Astrocyte (in vitro differentiated cells and primary cell): ENCODE measurements around the gene QSOX2. TPM values are rescaled to one million over a fixed set of nuclear protein-coding genes. Genes with fewer than 3 reads are reported as not detected.

Experiments used
- DNase-seq: peaks from one replicate; pipeline ENCODE4 v3.0.0-alpha.2; 2010; ENCODE audit warnings: low read depth
- FAIRE-seq: peaks from 2 replicates; lab custom pipeline; 2011; peaks lifted over from hg19 to GRCh38; lab: Jason Lieb, UNC
- H2AFZ ChIP-seq: 2 replicates; pipeline ENCODE4 v1.6.0; 2012; ENCODE audit warnings: low read depth, low read length, inconsistent platforms
- H3K27ac ChIP-seq: 2 replicates; pipeline ENCODE4 v1.5.1; 2011; ENCODE audit warnings: low read depth, low read length, inconsistent platforms
- H3K27me3 ChIP-seq: 2 replicates; pipeline ENCODE4 v1.6.0; 2011; ENCODE audit warnings: low read length, inconsistent platforms; ENCODE audit not compliant: insufficient read depth
- H3K36me3 ChIP-seq: 2 replicates; pipeline ENCODE4 v1.5.1; 2011; ENCODE audit warnings: low read length, inconsistent platforms; ENCODE audit not compliant: insufficient read depth
- H3K4me1 ChIP-seq: 2 replicates; pipeline ENCODE4 v1.5.1; 2011; ENCODE audit warnings: low read length, inconsistent platforms; ENCODE audit not compliant: insufficient read depth
- H3K4me2 ChIP-seq: 2 replicates; pipeline ENCODE4 v1.6.0; 2012; ENCODE audit warnings: low read length, inconsistent platforms
- H3K4me3 ChIP-seq: 2 replicates; pipeline ENCODE4 v1.5.1; 2011; ENCODE audit warnings: low read depth, mild to moderate bottlenecking, low read length, inconsistent platforms; ENCODE audit not compliant: insufficient read depth
- H3K79me2 ChIP-seq: 2 replicates; pipeline ENCODE4 v1.6.0; 2012; ENCODE audit warnings: mild to moderate bottlenecking, low read length, inconsistent platforms; ENCODE audit not compliant: insufficient read depth
- H3K9ac ChIP-seq: 2 replicates; pipeline ENCODE4 v1.6.0; 2012; ENCODE audit warnings: mild to moderate bottlenecking, low read length, inconsistent platforms
- H3K9me3 ChIP-seq: 2 replicates; pipeline ENCODE4 v1.5.1; 2012; ENCODE audit warnings: low read depth, mild to moderate bottlenecking, low read length, inconsistent platforms; ENCODE audit not compliant: insufficient read depth
- H4K20me1 ChIP-seq: 2 replicates; pipeline ENCODE4 v1.6.0; 2012; ENCODE audit warnings: low read length, inconsistent platforms; ENCODE audit not compliant: insufficient read depth
- H3K27ac Mint-ChIP-seq: one replicate; pipeline ENCODE4 v1.8.0; 2021; ENCODE audit warnings: mild to moderate bottlenecking, mixed read lengths; ENCODE audit not compliant: unreplicated experiment
- H3K27me3 Mint-ChIP-seq: one replicate; pipeline ENCODE4 v1.8.0; 2021; ENCODE audit warnings: low read depth, mixed read lengths; ENCODE audit not compliant: unreplicated experiment
- H3K36me3 Mint-ChIP-seq: one replicate; pipeline ENCODE4 v1.8.0; 2021; ENCODE audit warnings: low read depth, mixed read lengths; ENCODE audit not compliant: unreplicated experiment
- H3K4me1 Mint-ChIP-seq: one replicate; pipeline ENCODE4 v1.8.0; 2021; ENCODE audit warnings: low read depth, mixed read lengths; ENCODE audit not compliant: unreplicated experiment
- H3K4me3 Mint-ChIP-seq: one replicate; pipeline ENCODE4 v1.8.0; 2021; ENCODE audit warnings: mild to moderate bottlenecking, moderate library complexity, mixed read lengths; ENCODE audit not compliant: unreplicated experiment
- H3K9me3 Mint-ChIP-seq: one replicate; pipeline ENCODE4 v1.8.0; 2021; ENCODE audit warnings: mild to moderate bottlenecking, mixed read lengths; ENCODE audit not compliant: unreplicated experiment
- EZH2 ChIP-seq: IDR thresholded peaks from 2 replicates; pipeline ENCODE4 v1.6.1; 2012; ENCODE audit warnings: mild to moderate bottlenecking, low read length, inconsistent platforms; ENCODE audit not compliant: insufficient read depth
- total RNA-seq: library from RNA; stranded (reverse); gene quantifications from 2 replicates; pipeline ENCODE4 v1.2.1, GENCODE V29; 2021
- TF ChIP-seq, protein P1 (sequence below): IDR thresholded peaks from 2 replicates; pipeline ENCODE4 v1.5.1; 2011; ENCODE audit warnings: low read depth, mild to moderate bottlenecking, inconsistent platforms, low read length, moderate library complexity; ENCODE audit not compliant: insufficient read depth

QSOX2 gene
- total RNA-seq, 1 donor from 2014 or later = 20.4 TPM

- Histone ChIP-seq H3K79me2 (peaks cover 10% of the 10 kb centered on the region), H3K36me3 (no peaks in the 10 kb centered on the region), H3K4me2 (no peak overlapping the region), H3K27me3 (no peaks in the 10 kb centered on the region), H3K9me3 (no peaks in the 10 kb centered on the region), H3K4me3 (no peak overlapping the region), H3K9ac (no peak overlapping the region), H4K20me1 (peaks cover 78% of the 10 kb centered on the region), H3K27ac (no peak overlapping the region), H3K4me1 (peaks cover 13% of the 10 kb centered on the region), H2AFZ (no peak overlapping the region)
- Mint-ChIP-seq H3K27me3 (no peaks in the 10 kb centered on the region), H3K9me3 (no peaks in the 10 kb centered on the region), H3K4me3 (no peak overlapping the region), H3K27ac (no peak overlapping the region), H3K4me1 (peaks cover 8% of the 10 kb centered on the region), H3K36me3 (peaks cover 15% of the 10 kb centered on the region)
- FAIRE-seq (no peak), DNase-seq (no peak)
- TF ChIP-seq, protein P1, sequence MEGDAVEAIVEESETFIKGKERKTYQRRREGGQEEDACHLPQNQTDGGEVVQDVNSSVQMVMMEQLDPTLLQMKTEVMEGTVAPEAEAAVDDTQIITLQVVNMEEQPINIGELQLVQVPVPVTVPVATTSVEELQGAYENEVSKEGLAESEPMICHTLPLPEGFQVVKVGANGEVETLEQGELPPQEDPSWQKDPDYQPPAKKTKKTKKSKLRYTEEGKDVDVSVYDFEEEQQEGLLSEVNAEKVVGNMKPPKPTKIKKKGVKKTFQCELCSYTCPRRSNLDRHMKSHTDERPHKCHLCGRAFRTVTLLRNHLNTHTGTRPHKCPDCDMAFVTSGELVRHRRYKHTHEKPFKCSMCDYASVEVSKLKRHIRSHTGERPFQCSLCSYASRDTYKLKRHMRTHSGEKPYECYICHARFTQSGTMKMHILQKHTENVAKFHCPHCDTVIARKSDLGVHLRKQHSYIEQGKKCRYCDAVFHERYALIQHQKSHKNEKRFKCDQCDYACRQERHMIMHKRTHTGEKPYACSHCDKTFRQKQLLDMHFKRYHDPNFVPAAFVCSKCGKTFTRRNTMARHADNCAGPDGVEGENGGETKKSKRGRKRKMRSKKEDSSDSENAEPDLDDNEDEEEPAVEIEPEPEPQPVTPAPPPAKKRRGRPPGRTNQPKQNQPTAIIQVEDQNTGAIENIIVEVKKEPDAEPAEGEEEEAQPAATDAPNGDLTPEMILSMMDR = no peak
- TF ChIP-seq EZH2 = no peak
Observed at GRCh38 chr9:136222166-136222905, 23.3 kb downstream of the QSOX2 start.

GRCh38 chr9:136220017-136220729 is 25.4 kb downstream of the QSOX2 start:
- Histone ChIP-seq H3K36me3 (no peaks in the 10 kb centered on the region), H2AFZ (no peak overlapping the region), H3K4me2 (peak overlapping the region; percentile 53), H3K27ac (no peak overlapping the region), H3K79me2 (no peaks in the 10 kb centered on the region), H4K20me1 (peaks cover 66% of the 10 kb centered on the region), H3K4me3 (no peak overlapping the region), H3K27me3 (no peaks in the 10 kb centered on the region), H3K4me1 (peaks cover 13% of the 10 kb centered on the region), H3K9ac (no peak overlapping the region), H3K9me3 (no peaks in the 10 kb centered on the region)
- Mint-ChIP-seq H3K4me1 (peaks cover 8% of the 10 kb centered on the region), H3K27me3 (no peaks in the 10 kb centered on the region), H3K36me3 (peaks cover 14% of the 10 kb centered on the region), H3K4me3 (no peak overlapping the region), H3K27ac (no peak overlapping the region), H3K9me3 (no peaks in the 10 kb centered on the region)
- no peak for FAIRE-seq
- DNase-seq = peak; percentile 52
- no peak for TF ChIP-seq EZH2
- TF ChIP-seq, protein P1 = no peak

DNA sequence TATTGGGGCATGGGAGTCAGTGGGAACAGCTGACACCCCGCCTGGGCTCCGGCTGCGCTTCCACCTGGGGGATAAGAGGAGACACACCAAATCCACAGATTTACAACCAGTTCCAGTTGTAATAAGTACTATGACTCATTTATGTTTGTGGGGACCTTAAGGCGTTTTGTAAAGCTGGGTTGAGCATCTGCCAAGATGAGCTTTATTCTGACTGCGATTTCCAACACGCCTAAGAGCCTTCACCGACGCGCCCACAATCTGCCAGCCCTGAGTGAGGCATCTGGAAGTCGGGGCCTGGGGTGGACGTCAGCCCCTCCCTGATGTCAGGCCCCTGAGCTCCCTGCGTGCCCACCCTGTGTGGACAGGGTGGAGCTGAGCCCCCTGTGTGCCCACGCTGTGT is 26.3 kb downstream of the QSOX2 start:
- H2AFZ ChIP-seq = no peak overlapping the region
- H3K36me3 Mint-ChIP-seq = peaks cover 16% of the 10 kb centered on the region

More for the DNA sequence above, 26.3 kb downstream of the QSOX2 start:
- H3K4me1 Mint-ChIP-seq = peaks cover 8% of the 10 kb centered on the region
- Histone ChIP-seq H3K9me3 (no peaks in the 10 kb centered on the region), H3K4me1 (peaks cover 13% of the 10 kb centered on the region), H4K20me1 (peaks cover 60% of the 10 kb centered on the region), H3K9ac (no peak overlapping the region), H3K36me3 (no peaks in the 10 kb centered on the region), H3K4me2 (no peak overlapping the region), H3K27me3 (no peaks in the 10 kb centered on the region), H3K4me3 (no peak overlapping the region), H3K27ac (no peak overlapping the region), H3K79me2 (no peaks in the 10 kb centered on the region)
- no peak for FAIRE-seq
- H3K27me3 Mint-ChIP-seq = no peaks in the 10 kb centered on the region
- no peaks in the 10 kb centered on the region for H3K9me3 Mint-ChIP-seq
- DNase-seq = peak; percentile 68
- H3K4me3 Mint-ChIP-seq = no peak overlapping the region
- H3K27ac Mint-ChIP-seq = no peak overlapping the region
- TF ChIP-seq, protein P1 = no peak
- no peak for TF ChIP-seq EZH2
